Activated CD4-positive, alpha-beta T cell treated with anti-CD3 and anti-CD28 coated beads for 4 hours (primary cell): ENCODE data around the gene MARK4.
"Not testable (repeated sequence)": the region's sequence is repeated elsewhere in the genome, so short reads cannot be mapped to it uniquely, and the experiment has no call there.

Experiments
- DNase-seq, 2 donors: peaks; one replicate each; pipeline ENCODE4 v3.0.0-alpha.2; 2020

MARK4 gene

GRCh38 chr19:45244133-45244794 lies 6.8 kb upstream of the MARK4 start:
- DNase-seq = no peak

DNA sequence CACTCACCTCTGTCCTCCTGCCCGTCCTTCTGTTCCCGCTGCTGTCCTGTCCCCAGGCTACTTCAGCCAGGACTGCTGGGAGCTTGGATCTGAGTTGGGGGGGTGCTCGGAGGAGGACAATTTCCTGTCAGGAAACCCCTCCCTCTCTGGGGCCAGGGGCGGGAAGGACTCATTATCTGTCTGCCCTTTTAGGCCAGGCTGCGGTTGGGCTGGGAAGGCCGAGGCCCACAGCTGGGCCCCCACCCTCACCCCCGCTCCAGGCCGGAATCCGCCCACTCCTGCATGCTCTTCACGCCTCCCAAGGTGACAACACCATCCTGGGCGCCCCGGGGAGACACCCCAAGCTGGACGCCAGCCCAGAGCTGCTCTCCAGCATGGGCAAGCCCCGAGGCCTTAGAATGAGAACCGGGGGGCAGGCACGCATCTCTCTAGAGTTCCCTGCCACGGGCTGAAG lies 5.7 kb upstream of the MARK4 start, which contains the start of gene EXOC3L2:
EXOC3L2 (minus strand) TSS at position 74 of the 454 bp plus-strand sequence. CDS start 6,362 bp downstream, outside the sequence.
- no peak for DNase-seq

DNA sequence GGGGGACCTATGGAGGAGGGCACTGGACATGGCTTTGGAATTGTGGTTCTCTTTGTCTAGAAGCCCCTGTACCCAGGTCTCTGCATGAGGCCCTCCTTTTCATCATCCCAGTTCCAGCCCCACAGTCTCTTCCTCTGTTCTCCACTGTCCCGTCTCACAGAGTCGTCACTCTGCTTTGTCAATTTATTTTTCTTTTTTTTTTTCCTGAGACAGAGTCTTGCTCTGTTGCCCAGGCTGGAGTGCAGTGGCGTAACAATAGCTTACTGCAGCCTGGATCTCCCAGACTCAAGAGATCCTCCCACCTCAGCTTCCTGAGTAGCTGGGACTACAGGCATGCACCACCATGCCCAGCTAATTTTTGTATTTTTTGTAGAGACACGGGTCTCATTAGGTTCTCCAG lies 5.2 kb upstream of the MARK4 start:
- DNase-seq = no peak

- DNase-seq = no peak
Measured at GRCh38 chr19:45247136-45247535, 3.9 kb upstream of the MARK4 start.

- no peak for DNase-seq
Measured at GRCh38 chr19:45249261-45250033, 1.6 kb upstream of the MARK4 start.

DNA sequence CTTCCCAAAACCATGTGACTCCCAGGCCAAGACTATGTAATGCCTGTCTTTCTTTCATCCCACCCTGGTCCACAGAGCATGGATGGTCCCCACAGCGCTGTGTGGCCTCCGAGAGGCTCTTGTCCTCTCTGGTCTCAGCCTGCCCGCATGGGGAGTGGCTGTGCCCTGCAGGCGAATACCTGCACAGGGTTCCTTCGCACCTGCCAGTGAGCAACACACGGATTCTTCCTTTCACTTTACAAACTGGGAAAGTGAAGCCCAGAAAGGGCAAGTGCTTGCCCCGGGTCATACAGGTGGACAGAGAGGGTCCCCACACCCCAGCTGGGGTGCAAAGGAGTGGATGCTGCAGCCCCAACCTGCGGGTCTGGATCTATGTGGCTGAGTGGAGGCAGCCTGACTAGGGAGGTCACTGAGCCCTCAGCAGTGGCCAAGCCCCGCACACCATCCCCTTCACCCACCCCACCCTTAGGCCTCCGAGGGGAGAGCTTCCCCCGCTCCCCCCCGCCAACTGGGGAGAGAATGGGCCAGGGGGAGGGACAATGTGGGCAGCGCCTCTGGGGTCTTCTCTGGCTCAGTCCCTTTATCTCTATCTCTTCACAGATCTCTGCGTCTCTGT lies 747 bp upstream of the MARK4 start:
- no peak for DNase-seq

DNA sequence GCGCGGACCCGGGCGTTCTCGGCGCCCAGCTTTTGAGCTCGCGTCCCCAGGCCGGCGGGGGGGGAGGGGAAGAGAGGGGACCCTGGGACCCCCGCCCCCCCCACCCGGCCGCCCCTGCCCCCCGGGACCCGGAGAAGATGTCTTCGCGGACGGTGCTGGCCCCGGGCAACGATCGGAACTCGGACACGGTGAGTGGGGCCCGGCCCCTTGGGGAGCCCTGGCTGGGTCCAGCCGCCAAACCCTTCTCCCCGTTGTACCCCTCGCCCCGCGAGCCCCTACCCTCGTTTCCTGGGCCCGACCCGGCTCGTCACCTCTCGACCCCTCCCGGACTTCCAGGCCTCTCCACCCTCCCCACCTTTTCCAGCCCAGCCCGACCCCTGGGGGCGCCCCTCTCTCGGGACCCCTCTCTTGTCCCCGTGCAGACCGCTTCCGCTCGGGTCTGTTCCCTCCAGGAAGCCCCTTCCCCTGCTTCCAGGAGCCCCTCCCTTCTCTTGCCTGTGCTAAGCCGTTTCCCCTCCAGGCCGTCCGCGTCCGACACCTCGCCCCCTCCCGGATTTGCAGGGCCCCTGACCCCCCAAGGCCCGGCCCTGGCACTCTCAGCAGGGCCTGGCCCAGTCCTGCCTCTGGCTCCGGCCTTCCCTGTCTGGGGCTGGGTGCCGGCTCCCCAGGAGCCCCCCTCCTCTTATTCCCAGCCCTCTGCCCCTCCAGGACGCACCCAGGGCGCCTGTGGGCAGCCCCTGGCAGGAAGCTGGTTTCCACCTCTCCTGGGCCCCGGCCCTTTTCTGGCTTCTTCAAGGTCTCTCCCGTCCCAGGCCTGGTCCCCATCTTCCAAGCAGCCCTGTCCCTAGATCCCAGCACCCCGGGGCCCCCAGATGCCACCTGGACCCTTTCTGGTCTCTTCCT lies 632 bp downstream of the MARK4 start:
- peak in 1 of 2 donors; percentile 10 for DNase-seq

- no peak for DNase-seq
Measured at GRCh38 chr19:45253396-45254027, 2.4 kb downstream of the MARK4 start.

- no peak for DNase-seq
Measured at GRCh38 chr19:45254044-45254531, 3.0 kb downstream of the MARK4 start.

DNA sequence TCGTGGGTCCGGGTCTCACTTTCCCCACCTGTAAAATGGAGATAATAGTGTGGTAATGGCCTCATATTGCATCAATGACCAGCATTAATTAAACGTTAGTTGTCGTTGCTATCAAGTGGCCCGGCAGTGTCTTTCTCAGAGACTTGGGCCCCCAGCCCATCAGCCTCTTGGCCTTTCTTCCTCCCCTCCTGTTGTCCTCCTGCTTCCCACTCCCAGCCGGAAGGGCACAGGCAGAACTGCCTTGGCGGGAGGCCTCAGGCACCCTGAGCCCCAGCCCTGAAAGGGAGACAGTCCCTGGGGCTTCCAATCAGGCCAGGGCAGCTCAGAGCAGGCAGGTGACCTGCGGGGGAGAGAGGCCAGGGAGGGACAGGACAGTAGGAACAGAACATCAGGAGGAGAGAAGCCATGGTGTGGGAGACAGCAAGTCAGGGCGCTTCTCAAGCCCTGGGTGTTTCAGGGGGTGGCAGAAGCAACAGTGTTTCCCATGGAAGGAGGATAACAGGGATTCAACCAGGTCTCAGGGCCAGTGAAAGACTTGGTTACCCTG lies 4.6 kb downstream of the MARK4 start:
- no peak for DNase-seq

DNA sequence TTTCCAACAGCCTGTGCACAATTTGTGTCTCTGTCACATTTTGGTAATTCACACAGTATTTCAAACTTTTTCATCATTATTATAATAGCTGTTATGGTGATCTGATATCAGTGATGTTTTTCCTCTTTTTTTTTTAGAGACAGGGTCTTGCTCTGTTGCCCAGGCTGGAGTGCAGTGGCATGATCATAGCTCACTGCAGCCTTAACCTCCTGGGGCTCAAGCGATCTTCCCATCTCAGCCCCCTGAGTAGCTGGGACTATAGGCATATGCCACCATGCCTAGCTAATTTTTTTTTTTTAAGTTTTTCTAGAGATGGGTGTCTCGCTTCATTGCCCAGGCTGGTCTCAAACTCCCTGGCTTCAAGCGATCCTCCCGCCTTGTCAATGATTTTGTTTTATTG lies 5.8 kb downstream of the MARK4 start:
- DNase-seq = no peak

DNA sequence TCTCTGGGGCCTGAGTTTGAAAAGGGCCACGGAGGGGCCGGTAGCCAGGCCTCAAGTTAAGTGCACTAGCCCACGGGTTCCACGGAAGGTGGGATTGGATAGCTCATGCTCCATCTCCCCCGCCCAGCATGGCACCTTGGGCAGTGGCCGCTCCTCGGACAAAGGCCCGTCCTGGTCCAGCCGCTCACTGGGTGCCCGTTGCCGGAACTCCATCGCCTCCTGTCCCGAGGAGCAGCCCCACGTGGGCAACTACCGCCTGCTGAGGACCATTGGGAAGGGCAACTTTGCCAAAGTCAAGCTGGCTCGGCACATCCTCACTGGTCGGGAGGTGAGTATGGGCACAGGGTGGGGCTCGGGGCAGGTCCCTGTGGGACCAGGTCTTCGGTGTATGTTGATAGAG lies 7.8 kb downstream of the MARK4 start:
- no peak for DNase-seq

GRCh38 chr19:45262570-45262969 lies 11.5 kb downstream of the MARK4 start:
- DNase-seq = no peak

DNA sequence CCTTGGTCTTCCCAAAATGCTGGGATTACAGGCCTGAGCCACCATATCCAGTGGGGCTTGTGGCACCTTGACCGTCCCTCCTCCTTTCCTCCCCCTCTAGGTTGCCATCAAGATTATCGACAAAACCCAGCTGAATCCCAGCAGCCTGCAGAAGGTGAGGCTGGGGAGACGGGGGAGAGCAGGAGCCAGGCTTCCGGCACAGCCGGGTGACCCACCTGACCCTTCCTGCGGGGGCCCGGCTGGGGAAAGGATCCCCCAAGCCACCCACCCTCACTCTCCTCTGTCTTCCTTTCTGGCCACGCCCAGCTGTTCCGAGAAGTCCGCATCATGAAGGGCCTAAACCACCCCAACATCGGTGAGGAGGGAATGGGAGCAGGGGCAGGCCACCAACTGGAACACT lies 11.9 kb downstream of the MARK4 start:
- no peak for DNase-seq

DNA sequence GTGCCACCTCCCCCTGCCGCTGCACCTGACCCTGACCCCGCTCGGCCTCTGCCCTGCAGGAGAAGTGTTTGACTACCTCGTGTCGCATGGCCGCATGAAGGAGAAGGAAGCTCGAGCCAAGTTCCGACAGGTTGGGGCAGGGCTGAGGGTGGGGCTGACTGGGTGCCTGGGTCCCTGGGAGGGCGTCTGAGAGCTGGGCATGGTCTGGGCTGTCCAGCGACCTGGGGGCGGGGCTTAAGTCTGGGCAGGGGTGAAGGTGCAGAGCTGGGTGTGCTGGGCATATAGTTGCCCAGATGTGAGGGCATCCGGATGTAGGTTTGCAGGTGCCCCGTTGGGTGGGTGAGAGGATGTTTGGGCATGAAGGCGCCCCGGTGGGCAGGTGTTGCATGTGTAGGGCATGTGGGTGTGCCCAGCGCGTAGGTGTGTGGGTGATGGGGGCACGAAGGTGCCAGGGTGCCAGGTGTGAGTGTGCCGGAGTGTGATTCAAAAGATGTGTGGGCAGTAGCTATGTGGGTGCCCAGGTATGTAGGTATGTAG lies 13.8 kb downstream of the MARK4 start:
- DNase-seq = no peak

DNA sequence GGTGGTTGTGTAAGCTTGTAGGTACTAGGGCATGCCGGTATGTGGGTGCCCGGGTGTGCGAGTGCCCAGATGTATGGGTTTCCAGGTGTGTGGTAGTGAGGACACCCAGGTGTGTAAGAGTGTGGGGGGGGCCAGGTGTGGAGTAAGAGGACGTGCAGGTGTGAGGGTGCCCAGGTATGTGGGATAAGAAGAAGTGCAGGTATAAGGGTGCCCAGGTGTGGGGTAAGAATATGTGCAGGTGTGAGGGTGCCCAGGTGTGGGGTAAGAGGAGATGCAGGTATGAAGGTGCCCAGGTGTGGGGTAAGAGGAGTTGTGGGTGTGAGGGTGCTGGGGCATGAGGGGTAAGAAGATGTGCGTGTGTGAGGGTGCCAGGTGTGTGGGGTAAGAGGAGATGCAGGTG lies 14.3 kb downstream of the MARK4 start:
- no peak for DNase-seq

GRCh38 chr19:45267296-45267695 lies 16.2 kb downstream of the MARK4 start:
- DNase-seq = no peak

GRCh38 chr19:45269939-45270338 lies 18.9 kb downstream of the MARK4 start:
- DNase-seq = not testable (repeated sequence)

GRCh38 chr19:45271098-45271734 lies 20.1 kb downstream of the MARK4 start:
- DNase-seq = no peak

GRCh38 chr19:45271735-45272108 lies 20.7 kb downstream of the MARK4 start:
- no peak for DNase-seq

- no peak for DNase-seq
Measured at GRCh38 chr19:45273521-45273855, 22.4 kb downstream of the MARK4 start.
